NCI-H146 treated with DMSO at 0.1 percent for 48 hours (cell line): ENCODE measurements around the gene ZNF225.
"Not testable (repeated sequence)": the region's sequence is repeated elsewhere in the genome, so short reads cannot be mapped to it uniquely, and the experiment has no call there.

Experiments used
- DNase-seq: peaks from one replicate; lab custom pipeline; 2025; ENCODE audit not compliant: unreplicated experiment; lab: John Stamatoyannopoulos, UW

Gene ZNF225

GRCh38 chr19:44156475-44156874 lies 43.3 kb downstream of the ZNF225 start:
- DNase-seq, result no peak

GRCh38 chr19:44163789-44164188 lies 50.6 kb downstream of the ZNF225 start:
- no peak for DNase-seq

- no peak for DNase-seq
Measured at GRCh38 chr19:44164327-44164672, 51.1 kb downstream of the ZNF225 start.

GRCh38 chr19:44164673-44165512 lies 51.7 kb downstream of the ZNF225 start, which contains the start of gene ZNF226:
Gene ZNF226 (plus strand): TSS chr19:44165100. CDS start chr19:44170081, 4,981 bp downstream.
- peak; percentile 99 for DNase-seq

- DNase-seq, result not testable (repeated sequence)
Measured at GRCh38 chr19:44170660-44171059, 57.5 kb downstream of the ZNF225 start.

- no peak for DNase-seq
Measured at GRCh38 chr19:44176590-44176989, 63.4 kb downstream of the ZNF225 start.

- DNase-seq, result no peak
Measured at GRCh38 chr19:44180968-44181367, 67.8 kb downstream of the ZNF225 start.

GRCh38 chr19:44182145-44182544 lies 68.9 kb downstream of the ZNF225 start:
- DNase-seq, result no peak
